WTC11 (cell line): ENCODE measurements around the gene SPRR3.

Experiments used
- ATF1 ChIP-seq: sonication (generic); formaldehyde crosslinking; IDR thresholded peaks from 2 replicates; pipeline ENCODE4 v1.8.1; 2023; ENCODE audit warnings: mild to moderate bottlenecking, moderate library complexity, missing genetic modification reagents
- CREB1 ChIP-seq: sonication (generic); formaldehyde crosslinking; IDR thresholded peaks from 2 replicates; pipeline ENCODE4 v1.8.0; 2023; ENCODE audit warnings: mild to moderate bottlenecking, missing genetic modification reagents
- CREM ChIP-seq: sonication (generic); formaldehyde crosslinking; IDR thresholded peaks from 2 replicates; pipeline ENCODE4 v1.8.1; 2022; ENCODE audit warnings: mild to moderate bottlenecking, missing genetic modification reagents, moderate library complexity
- EMX1 ChIP-seq: fragments of 250-450 bp; sonication (Bioruptor Pico); IDR thresholded peaks from 2 replicates; pipeline ENCODE4 v1.8.0; 2021; ENCODE audit warnings: mild to moderate bottlenecking
- FOXP1 ChIP-seq: sonication (generic); formaldehyde crosslinking; IDR thresholded peaks from 2 replicates; pipeline ENCODE4 v1.8.0; 2022; ENCODE audit warnings: missing genetic modification reagents, mild to moderate bottlenecking, moderate library complexity, borderline replicate concordance
- JUN ChIP-seq: sonication (generic); formaldehyde crosslinking; IDR thresholded peaks from 2 replicates; pipeline ENCODE4 v1.8.0; 2023; ENCODE audit warnings: mild to moderate bottlenecking, missing genetic modification reagents
- KAT7 ChIP-seq: sonication (generic); formaldehyde crosslinking; IDR thresholded peaks from 2 replicates; pipeline ENCODE4 v1.8.1; 2023; ENCODE audit warnings: missing genetic modification reagents, mild to moderate bottlenecking, borderline replicate concordance
- SP1 ChIP-seq: sonication (generic); formaldehyde crosslinking; conservative IDR thresholded peaks from 2 replicates; pipeline ENCODE4 v1.8.1; 2022; ENCODE audit warnings: missing genetic modification reagents
- TEAD1 ChIP-seq: sonication (generic); formaldehyde crosslinking; IDR thresholded peaks from 2 replicates; pipeline ENCODE4 v1.8.0; 2022; ENCODE audit warnings: mild to moderate bottlenecking, missing genetic modification reagents
- TEAD4 ChIP-seq: sonication (generic); formaldehyde crosslinking; IDR thresholded peaks from 2 replicates; pipeline ENCODE4 v1.8.0; 2022; ENCODE audit warnings: mild to moderate bottlenecking, missing genetic modification reagents
- TF ChIP-seq, protein P1 (sequence below): fragments of 200-600 bp; IDR thresholded peaks from 2 replicates; pipeline ENCODE4 v1.8.0; 2022; ENCODE audit warnings: antibody characterized with exemption
- TF ChIP-seq, protein P2 (sequence below): sonication (generic); formaldehyde crosslinking; IDR thresholded peaks from 2 replicates; pipeline ENCODE4 v1.8.1; 2023; ENCODE audit warnings: mild to moderate bottlenecking, missing genetic modification reagents, moderate library complexity
- TF ChIP-seq, protein P3 (sequence below): sonication (generic); formaldehyde crosslinking; IDR thresholded peaks from 2 replicates; pipeline ENCODE4 v1.8.0; 2022; ENCODE audit warnings: mild to moderate bottlenecking, missing genetic modification reagents
- TF ChIP-seq, protein P4 (sequence below): sonication (generic); formaldehyde crosslinking; IDR thresholded peaks from 2 replicates; pipeline ENCODE4 v1.8.1; 2023; ENCODE audit warnings: mild to moderate bottlenecking, missing genetic modification reagents, moderate library complexity

DNA sequence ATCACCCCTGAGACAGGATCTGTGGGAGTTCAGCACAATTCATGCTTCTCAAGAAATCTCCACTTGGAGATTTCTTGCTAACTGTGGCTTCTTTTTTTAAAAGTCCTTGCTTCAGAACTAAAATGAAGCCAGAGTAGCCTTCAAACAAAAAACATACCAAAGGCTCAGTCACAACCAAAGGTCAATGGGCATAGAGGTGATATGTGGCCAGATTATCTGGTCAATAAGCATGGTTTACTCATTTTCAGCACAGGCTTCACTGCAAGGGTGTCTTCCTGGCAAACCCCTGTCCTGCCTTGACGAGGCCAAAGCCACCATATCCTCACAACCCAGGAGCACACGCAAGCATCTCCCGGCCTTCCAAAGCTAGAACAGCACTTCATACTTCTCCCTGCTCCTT lies 42.3 kb upstream of the SPRR3 start:
- TF ChIP-seq, protein P1, sequence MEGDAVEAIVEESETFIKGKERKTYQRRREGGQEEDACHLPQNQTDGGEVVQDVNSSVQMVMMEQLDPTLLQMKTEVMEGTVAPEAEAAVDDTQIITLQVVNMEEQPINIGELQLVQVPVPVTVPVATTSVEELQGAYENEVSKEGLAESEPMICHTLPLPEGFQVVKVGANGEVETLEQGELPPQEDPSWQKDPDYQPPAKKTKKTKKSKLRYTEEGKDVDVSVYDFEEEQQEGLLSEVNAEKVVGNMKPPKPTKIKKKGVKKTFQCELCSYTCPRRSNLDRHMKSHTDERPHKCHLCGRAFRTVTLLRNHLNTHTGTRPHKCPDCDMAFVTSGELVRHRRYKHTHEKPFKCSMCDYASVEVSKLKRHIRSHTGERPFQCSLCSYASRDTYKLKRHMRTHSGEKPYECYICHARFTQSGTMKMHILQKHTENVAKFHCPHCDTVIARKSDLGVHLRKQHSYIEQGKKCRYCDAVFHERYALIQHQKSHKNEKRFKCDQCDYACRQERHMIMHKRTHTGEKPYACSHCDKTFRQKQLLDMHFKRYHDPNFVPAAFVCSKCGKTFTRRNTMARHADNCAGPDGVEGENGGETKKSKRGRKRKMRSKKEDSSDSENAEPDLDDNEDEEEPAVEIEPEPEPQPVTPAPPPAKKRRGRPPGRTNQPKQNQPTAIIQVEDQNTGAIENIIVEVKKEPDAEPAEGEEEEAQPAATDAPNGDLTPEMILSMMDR, result no peak
- TF ChIP-seq KAT7 (CRISPR knock-in tag), result no peak
- no peak for TF ChIP-seq SP1 (CRISPR knock-in tag)
- TF ChIP-seq, protein P2, sequence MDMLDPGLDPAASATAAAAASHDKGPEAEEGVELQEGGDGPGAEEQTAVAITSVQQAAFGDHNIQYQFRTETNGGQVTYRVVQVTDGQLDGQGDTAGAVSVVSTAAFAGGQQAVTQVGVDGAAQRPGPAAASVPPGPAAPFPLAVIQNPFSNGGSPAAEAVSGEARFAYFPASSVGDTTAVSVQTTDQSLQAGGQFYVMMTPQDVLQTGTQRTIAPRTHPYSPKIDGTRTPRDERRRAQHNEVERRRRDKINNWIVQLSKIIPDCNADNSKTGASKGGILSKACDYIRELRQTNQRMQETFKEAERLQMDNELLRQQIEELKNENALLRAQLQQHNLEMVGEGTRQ (CRISPR knock-in tag), result no peak
- TF ChIP-seq, protein P3, sequence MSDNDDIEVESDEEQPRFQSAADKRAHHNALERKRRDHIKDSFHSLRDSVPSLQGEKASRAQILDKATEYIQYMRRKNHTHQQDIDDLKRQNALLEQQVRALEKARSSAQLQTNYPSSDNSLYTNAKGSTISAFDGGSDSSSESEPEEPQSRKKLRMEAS (CRISPR knock-in tag), result no peak
- TF ChIP-seq EMX1 (CRISPR knock-in tag), result no peak
- no peak for TF ChIP-seq ATF1 (CRISPR knock-in tag)
- no peak for TF ChIP-seq JUN (CRISPR knock-in tag)
- no peak for TF ChIP-seq TEAD1 (CRISPR knock-in tag)
- no peak for TF ChIP-seq CREM (CRISPR knock-in tag)
- no peak for TF ChIP-seq TEAD4 (CRISPR knock-in tag)
- TF ChIP-seq, protein P4, sequence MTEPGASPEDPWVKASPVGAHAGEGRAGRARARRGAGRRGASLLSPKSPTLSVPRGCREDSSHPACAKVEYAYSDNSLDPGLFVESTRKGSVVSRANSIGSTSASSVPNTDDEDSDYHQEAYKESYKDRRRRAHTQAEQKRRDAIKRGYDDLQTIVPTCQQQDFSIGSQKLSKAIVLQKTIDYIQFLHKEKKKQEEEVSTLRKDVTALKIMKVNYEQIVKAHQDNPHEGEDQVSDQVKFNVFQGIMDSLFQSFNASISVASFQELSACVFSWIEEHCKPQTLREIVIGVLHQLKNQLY (CRISPR knock-in tag), result no peak
- TF ChIP-seq FOXP1, result no peak
- no peak for TF ChIP-seq CREB1 (CRISPR knock-in tag)
